ENCODE results near the gene CHCHD6. TPM values are rescaled to one million over a fixed set of nuclear protein-coding genes. Genes with fewer than 3 reads are reported as not detected.

CHCHD6 gene
- total RNA-seq, 4 donors from 2014 or later = 2.0 to 11.5 (median 10.0) TPM

- TF ChIP-seq CTCF (IDR thresholded peaks at IDR 0.05; ENCODE audit: low read depth) = no peak
Measured at GRCh38 chr3:126963261-126964190, 259.5 kb downstream of the CHCHD6 start.

GRCh38 chr3:126964261-126964660 lies 260.2 kb downstream of the CHCHD6 start:
- TF ChIP-seq CTCF (IDR thresholded peaks at IDR 0.05; ENCODE audit: low read depth) = no peak

- no peak for TF ChIP-seq CTCF (IDR thresholded peaks at IDR 0.05; ENCODE audit: low read depth)
Measured at GRCh38 chr3:126964950-126965349, 260.9 kb downstream of the CHCHD6 start.

GRCh38 chr3:126965526-126966080 lies 261.6 kb downstream of the CHCHD6 start:
- no peak for TF ChIP-seq CTCF (IDR thresholded peaks at IDR 0.05; ENCODE audit: low read depth)

- no peak for TF ChIP-seq CTCF (IDR thresholded peaks at IDR 0.05; ENCODE audit: low read depth)
Measured at GRCh38 chr3:126967386-126967785, 263.3 kb downstream of the CHCHD6 start.

GRCh38 chr3:126968391-126969390 lies 264.7 kb downstream of the CHCHD6 start:
- no peak for TF ChIP-seq CTCF (IDR thresholded peaks at IDR 0.05; ENCODE audit: low read depth)
